Measurements from ENCODE around the gene TMEM132E. TPM values are rescaled to one million over a fixed set of nuclear protein-coding genes. Genes with fewer than 3 reads are reported as not detected.

The TMEM132E gene
- total RNA-seq, 1 donor from 2014 or later: not detected

GRCh38 chr17:34658811-34659560, 79.6 kb downstream of the TMEM132E start:
- H3K27ac Mint-ChIP-seq: no peak overlapping the region
- H3K27me3 Mint-ChIP-seq: peaks cover 9% of the 10 kb centered on the region
- intact Hi-C loops (cut with micrococcal nuclease): no loop called here
- no peaks in the 10 kb centered on the region for H3K4me1 Mint-ChIP-seq
- DNase-seq: no peak
- no peak overlapping the region for H3K4me3 Mint-ChIP-seq
- H3K36me3 Mint-ChIP-seq (ENCODE audit: low read depth): no peaks in the 10 kb centered on the region
- H3K9me3 Mint-ChIP-seq: no peaks in the 10 kb centered on the region

GRCh38 chr17:34663714-34664113, 84.3 kb downstream of the TMEM132E start:
- no peak for DNase-seq
- no peak overlapping the region for H3K27ac Mint-ChIP-seq
- intact Hi-C loops (cut with micrococcal nuclease): no loop called here
- H3K4me1 Mint-ChIP-seq: peaks cover 2% of the 10 kb centered on the region
- peaks cover 2% of the 10 kb centered on the region for H3K27me3 Mint-ChIP-seq
- H3K9me3 Mint-ChIP-seq: no peaks in the 10 kb centered on the region
- no peak overlapping the region for H3K4me3 Mint-ChIP-seq
- H3K36me3 Mint-ChIP-seq (ENCODE audit: low read depth): no peaks in the 10 kb centered on the region

- no peaks in the 10 kb centered on the region for H3K36me3 Mint-ChIP-seq (ENCODE audit: low read depth)
- no peak for DNase-seq
- no peak overlapping the region for H3K27ac Mint-ChIP-seq
- no peak overlapping the region for H3K4me3 Mint-ChIP-seq
- H3K27me3 Mint-ChIP-seq: peaks cover 2% of the 10 kb centered on the region
- peaks cover 2% of the 10 kb centered on the region for H3K4me1 Mint-ChIP-seq
- no peaks in the 10 kb centered on the region for H3K9me3 Mint-ChIP-seq
- intact Hi-C loops (cut with micrococcal nuclease): no loop called here
Measured at GRCh38 chr17:34665150-34665806, 85.9 kb downstream of the TMEM132E start.

GRCh38 chr17:34665819-34666763, 86.7 kb downstream of the TMEM132E start:
- H3K4me1 Mint-ChIP-seq: peaks cover 2% of the 10 kb centered on the region
- H3K27ac Mint-ChIP-seq: no peak overlapping the region
- intact Hi-C loops (cut with micrococcal nuclease): no loop called here
- no peaks in the 10 kb centered on the region for H3K9me3 Mint-ChIP-seq
- no peak overlapping the region for H3K4me3 Mint-ChIP-seq
- H3K27me3 Mint-ChIP-seq: peaks cover under 1% of the 10 kb centered on the region
- no peaks in the 10 kb centered on the region for H3K36me3 Mint-ChIP-seq (ENCODE audit: low read depth)
- DNase-seq: no peak

- Mint-ChIP-seq H3K4me1 (peaks cover 2% of the 10 kb centered on the region), H3K9me3 (no peaks in the 10 kb centered on the region), H3K27me3 (no peaks in the 10 kb centered on the region), H3K4me3 (no peak overlapping the region), H3K27ac (no peak overlapping the region), H3K36me3 (ENCODE audit: low read depth) (no peaks in the 10 kb centered on the region)
- intact Hi-C loops (cut with micrococcal nuclease): no loop called here
- DNase-seq: no peak
Measured at GRCh38 chr17:34667656-34668055, 88.3 kb downstream of the TMEM132E start.

- H3K36me3 Mint-ChIP-seq (ENCODE audit: low read depth): no peaks in the 10 kb centered on the region
- H3K9me3 Mint-ChIP-seq: no peaks in the 10 kb centered on the region
- H3K27me3 Mint-ChIP-seq: no peaks in the 10 kb centered on the region
- peaks cover 2% of the 10 kb centered on the region for H3K4me1 Mint-ChIP-seq
- no peak overlapping the region for H3K4me3 Mint-ChIP-seq
- intact Hi-C loops (cut with micrococcal nuclease): no loop called here
- DNase-seq: no peak
- H3K27ac Mint-ChIP-seq: no peak overlapping the region
Measured at GRCh38 chr17:34668206-34668605, 88.8 kb downstream of the TMEM132E start.

DNA sequence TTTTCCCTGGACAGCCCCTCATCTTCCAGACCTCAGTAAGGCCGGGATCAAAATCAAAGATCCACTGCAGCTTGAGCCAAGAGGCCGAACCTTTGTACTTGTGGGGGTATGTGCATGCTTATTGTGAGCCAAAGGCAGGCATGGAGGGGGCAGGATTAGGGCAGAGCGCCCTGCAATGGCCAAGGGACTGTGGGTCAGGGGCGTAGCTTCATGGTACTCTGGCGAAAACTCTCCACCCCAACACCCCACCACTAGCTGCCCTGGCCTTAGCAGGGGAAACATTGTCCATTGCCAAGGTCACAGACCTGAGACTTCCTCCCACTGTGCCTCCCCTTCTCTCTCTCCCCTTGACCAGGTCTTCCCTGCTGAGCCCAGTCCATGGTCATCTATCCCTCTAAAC, 90.1 kb downstream of the TMEM132E start:
- Mint-ChIP-seq H3K27me3 (no peaks in the 10 kb centered on the region), H3K4me3 (no peak overlapping the region), H3K27ac (no peak overlapping the region), H3K9me3 (no peaks in the 10 kb centered on the region), H3K4me1 (peaks cover 2% of the 10 kb centered on the region), H3K36me3 (ENCODE audit: low read depth) (no peaks in the 10 kb centered on the region)
- intact Hi-C loops (cut with micrococcal nuclease): no loop called here
- DNase-seq: no peak

DNA sequence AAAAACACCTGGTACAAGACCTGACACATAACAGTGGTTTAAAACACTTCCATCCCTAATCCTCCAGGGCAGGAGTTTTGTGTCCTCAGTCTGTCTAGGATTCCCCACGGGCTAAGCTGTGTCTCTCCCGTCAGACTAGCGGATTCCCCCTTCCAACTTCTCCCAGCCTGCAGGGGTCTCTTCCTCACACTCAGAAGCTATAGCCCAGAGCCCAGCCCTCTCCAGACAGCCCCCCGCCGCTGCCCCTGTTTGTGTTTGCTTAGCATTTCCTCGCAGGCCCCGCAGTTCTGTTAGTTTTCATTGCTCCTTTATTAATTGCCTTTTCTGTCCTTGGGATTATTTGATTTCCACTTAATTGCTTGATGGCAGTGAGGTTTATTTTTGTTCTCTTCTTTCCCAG, 91.2 kb downstream of the TMEM132E start:
- Mint-ChIP-seq H3K36me3 (ENCODE audit: low read depth) (no peaks in the 10 kb centered on the region), H3K27ac (no peak overlapping the region), H3K27me3 (no peaks in the 10 kb centered on the region), H3K4me3 (no peak overlapping the region), H3K4me1 (no peaks in the 10 kb centered on the region), H3K9me3 (no peaks in the 10 kb centered on the region)
- no peak for DNase-seq
- intact Hi-C loops (cut with micrococcal nuclease): no loop called here

GRCh38 chr17:34671191-34671590, 91.8 kb downstream of the TMEM132E start:
- Mint-ChIP-seq H3K27ac (no peak overlapping the region), H3K9me3 (no peaks in the 10 kb centered on the region)

DNA sequence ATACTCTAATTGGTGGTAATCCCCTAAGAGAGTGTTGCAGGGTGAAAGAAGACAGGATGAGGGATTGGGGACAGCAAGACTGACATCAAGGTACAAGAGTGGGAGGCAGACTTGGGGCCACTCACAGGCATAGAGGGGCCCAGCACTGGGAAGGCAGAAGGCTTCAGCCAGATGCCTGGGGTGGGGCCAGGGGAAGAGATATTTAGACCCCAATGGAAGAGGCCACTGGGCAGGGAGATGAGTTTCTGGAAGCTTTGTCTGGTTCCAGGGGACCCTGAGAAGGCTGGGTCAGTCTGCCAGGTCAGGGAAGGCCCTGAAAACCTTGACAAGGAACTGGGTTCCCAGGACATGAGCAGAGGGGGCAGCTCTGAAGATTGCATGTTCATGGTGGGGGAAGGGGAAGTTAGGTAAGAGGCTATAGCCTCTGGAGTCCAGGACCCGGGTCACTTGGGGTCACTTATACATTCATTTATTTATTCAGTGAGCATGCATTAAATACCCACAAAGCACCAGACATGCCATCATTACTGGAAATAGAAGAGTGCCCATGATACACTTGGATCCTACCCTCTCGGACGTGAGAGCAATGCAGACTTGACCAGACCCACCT, 92.9 kb downstream of the TMEM132E start:
- no peaks in the 10 kb centered on the region for H3K27me3 Mint-ChIP-seq
- H3K36me3 Mint-ChIP-seq (ENCODE audit: low read depth): no peaks in the 10 kb centered on the region
- no peak overlapping the region for H3K27ac Mint-ChIP-seq
- DNase-seq: no peak
- H3K4me3 Mint-ChIP-seq: no peak overlapping the region
- no peaks in the 10 kb centered on the region for H3K4me1 Mint-ChIP-seq
- intact Hi-C loops (cut with micrococcal nuclease): no loop called here
- no peaks in the 10 kb centered on the region for H3K9me3 Mint-ChIP-seq

More at GRCh38 chr17:34671191-34671590, 91.8 kb downstream of the TMEM132E start:
- no peaks in the 10 kb centered on the region for H3K4me1 Mint-ChIP-seq
- H3K4me3 Mint-ChIP-seq: no peak overlapping the region
- H3K27me3 Mint-ChIP-seq: no peaks in the 10 kb centered on the region
- DNase-seq: no peak
- intact Hi-C loops (cut with micrococcal nuclease): no loop called here
- H3K36me3 Mint-ChIP-seq (ENCODE audit: low read depth): no peaks in the 10 kb centered on the region

DNA sequence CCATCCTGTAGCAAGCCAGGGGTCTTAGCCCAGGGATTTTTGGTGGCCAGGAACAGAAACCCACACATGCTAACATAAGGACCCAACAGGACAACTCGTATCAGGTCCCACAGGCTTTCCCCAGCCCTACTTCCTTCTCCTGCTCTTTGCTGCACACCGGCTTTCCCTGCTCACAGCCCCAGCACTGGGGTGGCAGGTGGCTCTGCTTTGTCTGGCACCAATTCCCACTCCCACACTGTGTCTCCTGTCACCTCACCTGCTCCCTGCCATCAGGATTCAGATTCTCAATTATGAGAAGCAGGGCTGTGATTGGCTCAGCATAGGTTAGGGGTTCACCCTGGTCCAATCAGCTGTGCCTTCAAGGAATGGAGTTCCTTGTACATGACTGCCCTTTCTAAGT, 94.1 kb downstream of the TMEM132E start:
- Mint-ChIP-seq H3K27me3 (no peaks in the 10 kb centered on the region), H3K4me1 (no peaks in the 10 kb centered on the region), H3K4me3 (no peak overlapping the region), H3K27ac (no peak overlapping the region), H3K36me3 (ENCODE audit: low read depth) (no peaks in the 10 kb centered on the region), H3K9me3 (no peaks in the 10 kb centered on the region)
- DNase-seq: no peak
- intact Hi-C loops (cut with micrococcal nuclease): no loop called here

DNA sequence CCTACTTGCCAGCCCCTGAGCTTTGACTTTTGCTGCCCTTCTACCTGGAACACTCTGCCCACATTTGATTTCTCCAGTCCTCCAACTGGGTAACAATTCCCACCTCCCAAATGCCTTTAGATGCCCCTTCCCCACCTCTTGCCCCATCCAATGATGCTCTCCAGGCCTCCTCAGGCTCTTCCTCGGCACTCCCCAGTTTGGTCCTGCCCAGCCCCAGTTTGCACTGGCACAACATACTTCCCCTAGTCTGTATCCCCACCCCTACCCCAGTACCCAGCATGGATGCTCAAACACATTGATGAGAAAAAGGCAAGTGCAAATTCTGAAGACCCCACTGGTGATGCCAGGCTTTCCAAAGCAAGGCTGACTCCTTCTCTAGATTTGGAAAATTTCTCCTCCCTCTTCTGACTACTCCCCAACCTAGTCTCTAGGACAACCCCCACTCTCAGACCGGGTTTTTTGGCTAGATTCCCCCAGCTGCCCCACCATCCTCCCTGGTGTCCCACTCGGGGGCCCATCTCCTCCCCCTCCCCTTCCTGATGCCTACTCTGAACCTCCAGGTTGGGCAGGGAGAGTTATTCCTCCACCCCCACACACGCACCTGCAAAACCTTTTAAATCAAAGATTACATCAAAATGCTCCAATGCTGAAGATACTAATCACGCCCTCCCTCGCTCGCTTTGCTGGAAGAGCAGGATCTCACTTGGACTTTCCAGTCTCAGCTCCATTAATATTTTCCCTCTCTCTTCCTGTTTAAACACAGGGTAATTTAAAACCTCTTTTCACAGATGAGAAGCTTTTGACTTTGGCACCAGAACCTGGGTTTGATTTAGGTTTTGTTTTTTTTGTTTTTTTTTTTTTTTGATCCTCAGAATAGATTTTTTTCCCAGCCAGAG, 94.9 kb downstream of the TMEM132E start:
- no peak for DNase-seq
- H3K4me1 Mint-ChIP-seq: no peaks in the 10 kb centered on the region

DNA sequence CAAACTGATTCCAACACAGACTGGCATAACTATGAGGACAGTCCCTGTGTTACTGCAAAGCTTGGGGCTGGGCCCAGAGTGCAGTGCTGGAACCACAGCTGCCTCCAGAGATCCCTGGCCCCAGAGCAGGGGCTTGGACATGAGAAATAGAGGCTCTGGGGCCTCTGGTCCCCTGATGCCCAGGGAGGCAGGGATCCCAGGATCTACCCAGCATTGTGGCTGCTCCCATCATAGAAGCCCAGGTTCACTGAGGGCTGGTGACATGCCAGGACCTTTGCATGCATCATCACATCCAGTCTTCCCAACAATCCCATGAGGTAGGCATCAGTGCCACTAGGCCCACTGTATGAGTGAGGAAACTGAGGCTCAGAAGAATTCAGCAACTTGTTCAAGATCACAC, 95.8 kb downstream of the TMEM132E start:
- Mint-ChIP-seq H3K9me3 (no peaks in the 10 kb centered on the region), H3K27ac (no peak overlapping the region), H3K36me3 (ENCODE audit: low read depth) (no peaks in the 10 kb centered on the region), H3K4me3 (no peak overlapping the region), H3K4me1 (no peaks in the 10 kb centered on the region), H3K27me3 (no peaks in the 10 kb centered on the region)
- DNase-seq: no peak
- intact Hi-C loops (cut with micrococcal nuclease): no loop called here

More for the DNA sequence above, 94.9 kb downstream of the TMEM132E start:
- Mint-ChIP-seq H3K4me3 (no peak overlapping the region), H3K36me3 (ENCODE audit: low read depth) (no peaks in the 10 kb centered on the region), H3K9me3 (no peaks in the 10 kb centered on the region), H3K27ac (no peak overlapping the region), H3K27me3 (no peaks in the 10 kb centered on the region)
- intact Hi-C loops (cut with micrococcal nuclease): no loop called here

Measured in activated CD4-positive, alpha-beta T cell treated with anti-CD3 and anti-CD28 coated beads, Interleukin-2, amount 10 ng/mL, durations not matched to agents 24 days and 14 days (primary cell).